Lower leg skin (tissue), 4 donors: ENCODE measurements around the gene MAP3K3. TPM values are rescaled to one million over a fixed set of nuclear protein-coding genes. Genes with fewer than 3 reads are reported as not detected.

Source experiments
- DNase-seq, 2 donors: peaks; one replicate each; pipeline ENCODE4 v3.0.0-alpha.2; 2019; ENCODE audit warnings: low spot score in 2 of 2
- H3K4me3 ChIP-seq: fragments of 200-600 bp; sonication (generic); 2 replicates; pipeline ENCODE4 v1.5.1; 2017; ENCODE audit warnings: mild to moderate bottlenecking, low read depth; ENCODE audit not compliant: poor library complexity, severe bottlenecking
- CTCF ChIP-seq, 3 donors: fragments of 450-650 bp; IDR thresholded peaks; one replicate each; pipeline ENCODE4 v1.5.1; 2016; ENCODE audit warnings: antibody characterized with exemption in 3 of 3, mild to moderate bottlenecking in 3 of 3, moderate library complexity in 2 of 3
- POLR2A ChIP-seq, 2 donors: fragments of 450-650 bp; IDR thresholded peaks; one replicate each; pipeline ENCODE4 v1.6.1; 2016 to 2017; ENCODE audit warnings: antibody characterized with exemption in 2 of 2, mild to moderate bottlenecking in 1 of 2, moderate library complexity in 1 of 2
- WGBS, 2 donors: methylation state at CpG; one replicate each; pipeline ENCODE4 v1.1.5; 2018; 5-methylcytosine and 5-hydroxymethylcytosine counted together
- intact Hi-C: fragments of 100-400 bp; cut with DNase I; formaldehyde crosslinking; loops from one replicate; pipeline ENCODE4 v1.15.0; 2023; ENCODE audit warnings: low total_unique reads
- total RNA-seq, 4 donors: library from RNA; depleted of rRNA; stranded (reverse); fragments of >200 nt; gene quantifications; one replicate each; pipeline ENCODE4 v1.1.0, GENCODE V29; 2016

The MAP3K3 gene
- total RNA-seq, 4 donors from 2014 or later: 25.2 to 54.1 (median 39.6) TPM

- no peak for TF ChIP-seq POLR2A (IDR thresholded peaks at IDR 0.05)
- no peak for TF ChIP-seq CTCF (IDR thresholded peaks at IDR 0.05)
- no peak overlapping the region for H3K4me3 ChIP-seq
- WGBS, 2 donors: 85 to 87% methylated on average over 5 of the region's 5 CpGs
- no peak for DNase-seq
- intact Hi-C loops: no loop called here
These were observed 80.8 kb downstream of the MAP3K3 start for GRCh38 chr17:63703029-63703428.

GRCh38 chr17:63703556-63704258 is 81.5 kb downstream of the MAP3K3 start:
- H3K4me3 ChIP-seq: no peak overlapping the region
- no peak for TF ChIP-seq CTCF (IDR thresholded peaks at IDR 0.05)
- no peak for TF ChIP-seq POLR2A (IDR thresholded peaks at IDR 0.05)
- no peak for DNase-seq
- 87 to 94% methylated on average over 16 of the region's 16 CpGs for WGBS, 2 donors
- intact Hi-C loops: no loop called here

GRCh38 chr17:63704259-63704576 is 82.0 kb downstream of the MAP3K3 start:
- TF ChIP-seq POLR2A (IDR thresholded peaks at IDR 0.05) (no peak), CTCF (IDR thresholded peaks at IDR 0.05) (no peak)
- DNase-seq: no peak
- intact Hi-C loops: no loop called here
- WGBS, 2 donors: 88 to 92% methylated on average over 10 to 11 of the region's 11 CpGs
- no peak overlapping the region for H3K4me3 ChIP-seq

GRCh38 chr17:63704836-63705235 is 82.6 kb downstream of the MAP3K3 start:
- no peak overlapping the region for H3K4me3 ChIP-seq
- DNase-seq: no peak
- WGBS, 2 donors: 81 to 89% methylated on average over 9 of the region's 9 CpGs
- intact Hi-C loops: no loop called here
- TF ChIP-seq POLR2A (IDR thresholded peaks at IDR 0.05): no peak
- TF ChIP-seq CTCF (IDR thresholded peaks at IDR 0.05): no peak

GRCh38 chr17:63705657-63706056 is 83.4 kb downstream of the MAP3K3 start:
- intact Hi-C loops: no loop called here
- DNase-seq: no peak
- H3K4me3 ChIP-seq: no peak overlapping the region
- TF ChIP-seq POLR2A (IDR thresholded peaks at IDR 0.05) (no peak), CTCF (IDR thresholded peaks at IDR 0.05) (no peak)
- 70 to 71% methylated on average over 3 of the region's 3 CpGs for WGBS, 2 donors
